Thyroid gland (tissue), 4 donors: Measurements from ENCODE around the gene LRFN2.

ENCODE experiments used
- POLR2A ChIP-seq, 2 donors: fragments of 450-650 bp; IDR thresholded peaks; one replicate each; pipeline ENCODE4 v1.6.1; 2017; ENCODE audit warnings: antibody characterized with exemption in 2 of 2, mild to moderate bottlenecking in 2 of 2, moderate library complexity in 1 of 2
- TF ChIP-seq, protein P1 (sequence below), 6 experiments: fragments of 200-600 bp in 3 of 6; fragments of 450-650 bp in 3 of 6; sonication (generic) in 3 of 6; IDR thresholded peaks; one replicate each; pipeline ENCODE4 v1.5.1; 2016 to 2019; ENCODE audit warnings: antibody characterized with exemption in 6 of 6, mild to moderate bottlenecking in 2 of 6, inconsistent platforms in 1 of 6, moderate library complexity in 1 of 6

DNA sequence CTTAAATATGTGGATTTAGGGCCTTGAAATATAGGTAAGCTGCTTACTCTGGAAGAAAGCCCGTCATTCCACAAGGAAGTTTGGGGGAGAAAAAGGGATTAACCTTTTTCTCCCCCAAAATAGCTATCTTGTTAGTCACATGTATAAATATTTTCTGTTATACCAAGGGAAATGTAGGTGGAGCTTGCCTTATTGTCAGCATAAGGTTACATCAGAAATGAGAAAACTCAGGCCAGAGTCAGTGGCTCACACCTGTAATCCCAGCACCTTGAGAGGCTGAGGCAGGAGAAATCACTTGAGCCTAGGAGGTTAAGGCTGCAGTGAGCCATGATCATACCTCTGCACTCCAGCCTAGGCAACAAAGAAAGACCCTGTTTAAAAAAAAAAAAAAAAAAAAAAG is 129.9 kb downstream of the LRFN2 start:
- TF ChIP-seq, protein P1, sequence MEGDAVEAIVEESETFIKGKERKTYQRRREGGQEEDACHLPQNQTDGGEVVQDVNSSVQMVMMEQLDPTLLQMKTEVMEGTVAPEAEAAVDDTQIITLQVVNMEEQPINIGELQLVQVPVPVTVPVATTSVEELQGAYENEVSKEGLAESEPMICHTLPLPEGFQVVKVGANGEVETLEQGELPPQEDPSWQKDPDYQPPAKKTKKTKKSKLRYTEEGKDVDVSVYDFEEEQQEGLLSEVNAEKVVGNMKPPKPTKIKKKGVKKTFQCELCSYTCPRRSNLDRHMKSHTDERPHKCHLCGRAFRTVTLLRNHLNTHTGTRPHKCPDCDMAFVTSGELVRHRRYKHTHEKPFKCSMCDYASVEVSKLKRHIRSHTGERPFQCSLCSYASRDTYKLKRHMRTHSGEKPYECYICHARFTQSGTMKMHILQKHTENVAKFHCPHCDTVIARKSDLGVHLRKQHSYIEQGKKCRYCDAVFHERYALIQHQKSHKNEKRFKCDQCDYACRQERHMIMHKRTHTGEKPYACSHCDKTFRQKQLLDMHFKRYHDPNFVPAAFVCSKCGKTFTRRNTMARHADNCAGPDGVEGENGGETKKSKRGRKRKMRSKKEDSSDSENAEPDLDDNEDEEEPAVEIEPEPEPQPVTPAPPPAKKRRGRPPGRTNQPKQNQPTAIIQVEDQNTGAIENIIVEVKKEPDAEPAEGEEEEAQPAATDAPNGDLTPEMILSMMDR (IDR thresholded peaks at IDR 0.05): no peak
- TF ChIP-seq POLR2A (IDR thresholded peaks at IDR 0.05): no peak
